Peyer's patch (tissue), 4 donors: ENCODE data around the gene S1PR1. TPM values are rescaled to one million over a fixed set of nuclear protein-coding genes. Genes with fewer than 3 reads are reported as not detected.

ENCODE experiments used
- DNase-seq, 3 donors: peaks; one replicate each; pipeline ENCODE4 v3.0.0-alpha.2; 2017 to 2019
- H3K27ac ChIP-seq, 4 donors: fragments of 200-600 bp; sonication (generic); one replicate each; pipeline ENCODE4 v1.5.1; 2016 to 2019
- H3K27me3 ChIP-seq, 2 donors: fragments of 200-600 bp; sonication (generic); one replicate each; pipeline ENCODE4 v1.5.1; 2019
- H3K36me3 ChIP-seq, 3 donors: fragments of 200-600 bp; sonication (generic); one replicate each; pipeline ENCODE4 v1.5.1; 2016 to 2019
- H3K4me1 ChIP-seq, 4 donors: fragments of 200-600 bp; sonication (generic); one replicate each; pipeline ENCODE4 v1.5.1; 2016 to 2019
- H3K4me3 ChIP-seq, 4 donors: fragments of 200-600 bp; sonication (generic); 1 replicate in 3 of 4; 2 replicates in 1 of 4; pipeline ENCODE4 v1.5.1; 2016 to 2019; ENCODE audit warnings: mild to moderate bottlenecking in 1 of 4
- H3K9me3 ChIP-seq, 4 donors: fragments of 200-600 bp; sonication (generic); one replicate each; pipeline ENCODE4 v1.5.1; 2016 to 2019; ENCODE audit warnings: mild to moderate bottlenecking in 1 of 4
- CTCF ChIP-seq, 6 experiments: fragments of 450-650 bp in 4 of 6; fragments of 200-600 bp in 2 of 6; sonication (generic) in 1 of 6; IDR thresholded peaks; one replicate each; pipeline ENCODE4 v1.5.1; 2017 to 2019; ENCODE audit warnings: antibody characterized with exemption in 6 of 6, mild to moderate bottlenecking in 3 of 6, moderate library complexity in 1 of 6
- POLR2A ChIP-seq, 2 donors: fragments of 450-650 bp; IDR thresholded peaks; one replicate each; pipeline ENCODE4 v1.5.1; 2017; ENCODE audit warnings: antibody characterized with exemption in 2 of 2, mild to moderate bottlenecking in 2 of 2, moderate library complexity in 2 of 2
- total RNA-seq, 4 donors: library from RNA; depleted of rRNA; stranded (reverse); fragments of >200 nt; gene quantifications; one replicate each; pipeline ENCODE4 v1.1.0, GENCODE V29; 2016

The S1PR1 gene
- total RNA-seq, 4 donors from 2014 or later: 3.0 to 27.2 (median 19.3) TPM

- Histone ChIP-seq H3K27ac (no peak overlapping the region), H3K9me3 (no peaks in the 10 kb centered on the region), H3K36me3 (no peaks in the 10 kb centered on the region), H3K4me3 (no peak overlapping the region), H3K4me1 (peaks cover 0 to 11% (median 3%) of the 10 kb centered on the region in 4 donors), H3K27me3 (no peaks in the 10 kb centered on the region)
- DNase-seq: no peak
- TF ChIP-seq POLR2A (IDR thresholded peaks at IDR 0.05) (no peak), CTCF (IDR thresholded peaks at IDR 0.05) (no peak)
Observed at GRCh38 chr1:101244842-101245241, 8.0 kb downstream of the S1PR1 start.

DNA sequence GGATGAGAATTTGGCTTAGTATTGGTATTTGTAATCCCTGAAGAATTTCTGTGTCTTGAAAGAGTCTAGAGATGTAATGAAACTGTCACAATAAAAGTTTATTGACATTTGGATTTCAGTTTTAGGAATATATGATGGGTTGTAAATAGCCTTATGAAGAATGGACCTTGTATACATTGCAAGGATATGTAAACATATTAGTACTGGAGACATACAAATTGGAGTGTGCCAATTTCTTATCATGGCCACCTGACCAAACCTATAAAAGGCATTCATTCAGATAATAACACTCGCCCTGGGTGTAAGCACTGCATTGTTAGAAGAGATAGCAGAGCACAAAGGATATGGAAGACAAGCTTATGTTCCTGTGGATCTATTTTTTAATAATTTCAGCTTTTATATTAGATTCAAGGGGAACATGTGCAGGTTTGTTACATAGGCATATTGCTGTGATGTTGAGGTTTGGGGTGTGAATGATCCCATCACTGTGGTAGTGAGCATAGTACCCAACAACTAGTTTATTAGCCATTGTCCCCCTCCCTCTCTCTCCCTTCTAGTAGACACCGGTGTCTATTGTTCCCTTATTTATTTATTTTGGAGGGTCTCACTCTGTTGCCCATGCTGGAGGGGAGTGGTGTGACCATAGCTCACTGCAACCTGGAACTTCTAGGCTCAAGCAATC, 8.6 kb downstream of the S1PR1 start:
- TF ChIP-seq POLR2A (IDR thresholded peaks at IDR 0.05): no peak
- TF ChIP-seq CTCF (IDR thresholded peaks at IDR 0.05): no peak
- Histone ChIP-seq H3K4me1 (peaks cover 0 to 11% (median 3%) of the 10 kb centered on the region in 4 donors), H3K27me3 (no peaks in the 10 kb centered on the region), H3K27ac (no peak overlapping the region), H3K36me3 (no peaks in the 10 kb centered on the region), H3K9me3 (no peaks in the 10 kb centered on the region), H3K4me3 (no peak overlapping the region)
- no peak for DNase-seq

- H3K4me3 ChIP-seq: no peak overlapping the region
- no peaks in the 10 kb centered on the region for H3K27me3 ChIP-seq
- peak overlapping the region in 1 of 4 donors; percentile 57 for H3K27ac ChIP-seq
- no peaks in the 10 kb centered on the region for H3K36me3 ChIP-seq
- DNase-seq: peak in 2 of 3 donors; percentile 64 to 67
- H3K4me1 ChIP-seq: peaks cover 0 to 11% (median 3%) of the 10 kb centered on the region in 4 donors
- TF ChIP-seq CTCF (IDR thresholded peaks at IDR 0.05) (no peak), POLR2A (IDR thresholded peaks at IDR 0.05) (no peak)
- no peaks in the 10 kb centered on the region for H3K9me3 ChIP-seq
Observed at GRCh38 chr1:101247404-101248287, 10.8 kb downstream of the S1PR1 start.

DNA sequence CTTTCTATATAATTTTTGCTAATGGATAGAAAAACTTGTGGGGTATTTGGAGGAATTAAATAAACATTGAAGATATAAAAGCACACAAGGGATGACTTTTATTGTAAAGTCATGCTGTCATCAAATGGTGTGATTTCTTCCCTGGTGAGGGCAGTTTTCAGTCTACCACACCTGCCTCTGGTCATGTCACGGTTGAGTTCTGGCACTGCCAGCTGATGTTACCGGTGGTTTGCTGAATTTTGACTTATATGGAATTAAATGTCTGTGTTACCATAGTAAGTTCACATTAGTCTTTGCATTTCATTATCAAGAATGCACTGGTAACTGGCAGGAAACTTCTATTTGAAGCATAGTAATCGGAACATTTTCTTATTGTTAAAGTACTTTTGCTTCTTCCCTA, 13.4 kb downstream of the S1PR1 start:
- Histone ChIP-seq H3K27ac (no peak overlapping the region), H3K4me3 (no peak overlapping the region), H3K36me3 (no peaks in the 10 kb centered on the region), H3K27me3 (no peaks in the 10 kb centered on the region), H3K4me1 (peaks cover 0 to 11% (median 3%) of the 10 kb centered on the region in 4 donors), H3K9me3 (no peaks in the 10 kb centered on the region)
- TF ChIP-seq POLR2A (IDR thresholded peaks at IDR 0.05) (no peak), CTCF (IDR thresholded peaks at IDR 0.05) (no peak)
- DNase-seq: peak in 1 of 3 donors; percentile 29

GRCh38 chr1:101250656-101251272, 13.9 kb downstream of the S1PR1 start:
- TF ChIP-seq POLR2A (IDR thresholded peaks at IDR 0.05) (no peak), CTCF (IDR thresholded peaks at IDR 0.05) (no peak)
- H3K4me3 ChIP-seq: no peak overlapping the region
- no peaks in the 10 kb centered on the region for H3K9me3 ChIP-seq
- H3K4me1 ChIP-seq: peaks cover 0 to 11% (median 3%) of the 10 kb centered on the region in 4 donors
- no peaks in the 10 kb centered on the region for H3K36me3 ChIP-seq
- no peaks in the 10 kb centered on the region for H3K27me3 ChIP-seq
- DNase-seq: no peak
- no peak overlapping the region for H3K27ac ChIP-seq
